Head of caudate nucleus (tissue), 42 donors: ENCODE data around the gene NUAK2.
"Not testable (repeated sequence)": the region's sequence is repeated elsewhere in the genome, so short reads cannot be mapped to it uniquely, and the experiment has no call there.

Source experiments
- DNase-seq, 42 donors: peaks; one replicate each; pipeline versions ENCODE4 v3.0.0 to v3.0.0-alpha.2; 2020 to 2021; ENCODE audit warnings: mixed read lengths in 7 of 42
- intact Hi-C: fragments of 100-400 bp; cut with DNase I; formaldehyde crosslinking; loops from one replicate; pipeline ENCODE4 v1.15.0; 2022

Gene NUAK2

GRCh38 chr1:205285381-205286101 is 36.0 kb downstream of the NUAK2 start:
- intact Hi-C loops = no loop called here
- no peak for DNase-seq

GRCh38 chr1:205284420-205285144 is 37.0 kb downstream of the NUAK2 start:
- peak; percentile 73 to 97 (median 91) for DNase-seq
- intact Hi-C loops = no loop called here

- no peak for DNase-seq
- intact Hi-C loops = no loop called here
These were observed 38.0 kb downstream of the NUAK2 start for GRCh38 chr1:205283270-205284147.

- intact Hi-C loops, DNase-seq: not testable (repeated sequence)
These were observed 40.7 kb downstream of the NUAK2 start for GRCh38 chr1:205280666-205281395.

GRCh38 chr1:205279986-205280385 is 41.6 kb downstream of the NUAK2 start:
- intact Hi-C loops = no loop called here
- DNase-seq = no peak

- intact Hi-C loops = no loop called here
- no peak for DNase-seq
These were observed 44.9 kb downstream of the NUAK2 start for GRCh38 chr1:205276689-205277065.

GRCh38 chr1:205275916-205276688 is 45.4 kb downstream of the NUAK2 start:
- DNase-seq = peak in 39 of 42 donors; percentile 29 to 87 (median 64)
- intact Hi-C loops = no loop called here

- no peak for DNase-seq
- intact Hi-C loops = no loop called here
These were observed 46.4 kb downstream of the NUAK2 start for GRCh38 chr1:205275133-205275532.

GRCh38 chr1:205274041-205274691 is 47.4 kb downstream of the NUAK2 start:
- intact Hi-C loops = no loop called here
- DNase-seq = peak in 1 of 42 donors; percentile 42

- intact Hi-C loops = loop anchor here (2.0 kb wide), 1 partner anchor 51 kb away; no protein-coding TSS in a partner anchor
- peak; percentile 64 to 97 (median 92) for DNase-seq
These were observed 48.0 kb downstream of the NUAK2 start for GRCh38 chr1:205273551-205273982.

GRCh38 chr1:205272536-205272935 is 49.0 kb downstream of the NUAK2 start:
- intact Hi-C loops = loop anchor here (2.0 kb wide), 1 partner anchor 52 kb away; no protein-coding TSS in a partner anchor

GRCh38 chr1:205271745-205272144 is 49.8 kb downstream of the NUAK2 start:
- intact Hi-C loops = loop anchor here (2.0 kb wide), 1 partner anchor 53 kb away; no protein-coding TSS in a partner anchor
- peak in 1 of 42 donors; percentile 51 for DNase-seq

More at GRCh38 chr1:205272536-205272935, 49.0 kb downstream of the NUAK2 start:
- DNase-seq = no peak

GRCh38 chr1:205271277-205271676 is 50.3 kb downstream of the NUAK2 start:
- peak in 28 of 42 donors; percentile 24 to 85 (median 59) for DNase-seq
- intact Hi-C loops = no loop called here

- DNase-seq = peak in 29 of 42 donors; percentile 38 to 89 (median 64)
- intact Hi-C loops = no loop called here
These were observed 50.8 kb downstream of the NUAK2 start for GRCh38 chr1:205270764-205271163.

GRCh38 chr1:205270271-205270670 is 51.3 kb downstream of the NUAK2 start:
- DNase-seq = peak in 1 of 42 donors; percentile 62
- intact Hi-C loops = no loop called here

- intact Hi-C loops = no loop called here
These were observed 51.8 kb downstream of the NUAK2 start for GRCh38 chr1:205269711-205270110.

More at GRCh38 chr1:205269711-205270110, 51.8 kb downstream of the NUAK2 start:
- no peak for DNase-seq
